Smooth muscle cell (in vitro differentiated cells): ENCODE results near the gene DEFB118. TPM values are rescaled to one million over a fixed set of nuclear protein-coding genes. Genes with fewer than 3 reads are reported as not detected.

Experiments
- DNase-seq: peaks from one replicate; lab custom pipeline; 2025; ENCODE audit not compliant: unreplicated experiment; lab: John Stamatoyannopoulos, UW
- H2AFZ ChIP-seq: fragments of 200-600 bp; sonication (generic); 2 replicates; pipeline ENCODE4 v1.6.0; 2016; ENCODE audit warnings: antibody characterized with exemption, low read depth, mild to moderate bottlenecking
- H3F3A ChIP-seq: fragments of 200-600 bp; sonication (generic); 2 replicates; pipeline ENCODE4 v1.6.0; 2017; ENCODE audit warnings: antibody characterized with exemption, low read depth
- H3K27ac ChIP-seq: fragments of 200-600 bp; sonication (generic); 2 replicates; pipeline ENCODE4 v1.5.1; 2016; ENCODE audit warnings: low read depth, mild to moderate bottlenecking
- H3K27me3 ChIP-seq: fragments of 200-600 bp; sonication (generic); 2 replicates; pipeline ENCODE4 v1.6.1; 2016; ENCODE audit warnings: low read depth, mild to moderate bottlenecking
- H3K36me3 ChIP-seq: fragments of 200-600 bp; sonication (generic); 2 replicates; pipeline ENCODE4 v1.5.1; 2016; ENCODE audit warnings: low read depth
- H3K4me1 ChIP-seq: fragments of 200-600 bp; sonication (generic); 2 replicates; pipeline ENCODE4 v1.5.1; 2016; ENCODE audit warnings: low read depth
- H3K4me2 ChIP-seq: fragments of 200-600 bp; sonication (generic); 2 replicates; pipeline ENCODE4 v1.6.0; 2016; ENCODE audit warnings: mild to moderate bottlenecking
- H3K4me3 ChIP-seq: fragments of 200-600 bp; sonication (generic); 2 replicates; pipeline ENCODE4 v1.5.1; 2016; ENCODE audit warnings: mild to moderate bottlenecking
- H3K79me2 ChIP-seq: fragments of 200-600 bp; sonication (generic); 2 replicates; pipeline ENCODE4 v1.6.0; 2016; ENCODE audit warnings: low read depth, mild to moderate bottlenecking
- H3K9ac ChIP-seq: fragments of 200-600 bp; sonication (generic); 2 replicates; pipeline ENCODE4 v1.6.0; 2016; ENCODE audit warnings: low read depth
- H3K9me3 ChIP-seq: fragments of 200-600 bp; sonication (generic); replicated peaks from 2 replicates; pipeline ENCODE4 v1.5.1; 2016; ENCODE audit warnings: low read depth
- H4K20me1 ChIP-seq: fragments of 200-600 bp; sonication (generic); 2 replicates; pipeline ENCODE4 v1.6.0; 2016; ENCODE audit warnings: low read depth
- CTCF ChIP-seq: fragments of 200-600 bp; sonication (generic); IDR thresholded peaks from 2 replicates; pipeline ENCODE4 v1.5.1; 2017; ENCODE audit warnings: borderline replicate concordance, mild to moderate bottlenecking, antibody characterized with exemption; ENCODE audit not compliant: insufficient read depth, poor library complexity, severe bottlenecking
- WGBS: methylation state at CpG from one replicate; pipeline ENCODE4 v1.1.7; 2016; ENCODE audit warnings: low lambda C conversion rate; 5-methylcytosine and 5-hydroxymethylcytosine counted together
- polyA plus RNA-seq: library from polyadenylated mRNA; unstranded; fragments of >200 nt; fragmentation: Nextera tagmentation; extraction: Ambion mirVana; gene quantifications from 2 replicates; pipeline ENCODE4 v1.2.1, GENCODE V29; 2016
- total RNA-seq: library from RNA; depleted of rRNA; stranded (reverse); fragments of >200 nt; gene quantifications from 2 replicates; pipeline ENCODE4 v1.2.3, GENCODE V29; 2014

Gene DEFB118
- total and polyA plus RNA-seq, 2 experiments from 2014 or later: not detected

- Histone ChIP-seq H3K4me2 (no peak within 1 kb of the TSS), H3K4me3 (no peak within 1 kb of the TSS), H2AFZ (no peak within 1 kb of the TSS), H3K27ac (no peak within 1 kb of the TSS), H4K20me1 (no peaks in the 10 kb centered on the region), H3K9ac (no peak within 1 kb of the TSS), H3K79me2 (no peaks in the 10 kb centered on the region), H3K9me3 (peaks cover 11% of the 10 kb centered on the region), H3K36me3 (peaks cover 4% of the 10 kb centered on the region), H3K4me1 (no peaks in the 10 kb centered on the region), H3F3A (no peaks in the 10 kb centered on the region), H3K27me3 (no peaks in the 10 kb centered on the region)
- WGBS: 49% methylated on average over 3 of the region's 3 CpGs
- DNase-seq: no peak
- TF ChIP-seq CTCF: no peak
These were observed 37.7 kb downstream of the DEFB118 start, which contains the start of gene DEFB121 for GRCh38 chr20:31406115-31406514. Gene DEFB121 (minus strand): TSS chr20:31406215. CDS start chr20:31406152, 63 bp downstream.

GRCh38 chr20:31410011-31410410 lies 41.6 kb downstream of the DEFB118 start:
- Histone ChIP-seq H2AFZ (no peak overlapping the region), H3K4me2 (no peak overlapping the region), H3K27ac (no peak overlapping the region), H3K79me2 (no peaks in the 10 kb centered on the region), H3K27me3 (no peaks in the 10 kb centered on the region), H3K9ac (no peak overlapping the region), H4K20me1 (no peaks in the 10 kb centered on the region), H3K36me3 (no peaks in the 10 kb centered on the region), H3F3A (no peaks in the 10 kb centered on the region), H3K9me3 (peaks cover 11% of the 10 kb centered on the region), H3K4me3 (no peak overlapping the region), H3K4me1 (no peaks in the 10 kb centered on the region)
- WGBS: 64% methylated on average over 1 of the region's 1 CpG
- no peak for DNase-seq
- TF ChIP-seq CTCF: no peak

- Histone ChIP-seq H3K9ac (no peak overlapping the region), H3F3A (no peaks in the 10 kb centered on the region), H3K27ac (no peak overlapping the region), H3K79me2 (no peaks in the 10 kb centered on the region), H2AFZ (no peak overlapping the region), H3K9me3 (peaks cover 8% of the 10 kb centered on the region), H3K4me1 (no peaks in the 10 kb centered on the region), H3K27me3 (no peaks in the 10 kb centered on the region), H3K4me2 (no peak overlapping the region), H4K20me1 (no peaks in the 10 kb centered on the region), H3K36me3 (no peaks in the 10 kb centered on the region), H3K4me3 (no peak overlapping the region)
- TF ChIP-seq CTCF: no peak
- WGBS: 67% methylated on average over 6 of the region's 6 CpGs
- DNase-seq: no peak
These were observed 46.0 kb downstream of the DEFB118 start for GRCh38 chr20:31414381-31414780.

- no peaks in the 10 kb centered on the region for H3F3A ChIP-seq
- H4K20me1 ChIP-seq: no peaks in the 10 kb centered on the region
- H3K9ac ChIP-seq: no peak overlapping the region
- H3K4me2 ChIP-seq: no peak overlapping the region
- no peaks in the 10 kb centered on the region for H3K27me3 ChIP-seq
- no peak overlapping the region for H2AFZ ChIP-seq
- 97% methylated on average over 2 of the region's 2 CpGs for WGBS
- H3K4me1 ChIP-seq: no peaks in the 10 kb centered on the region
- no peak overlapping the region for H3K4me3 ChIP-seq
- H3K36me3 ChIP-seq: no peaks in the 10 kb centered on the region
- no peak for DNase-seq
- TF ChIP-seq CTCF: no peak
- H3K79me2 ChIP-seq: no peaks in the 10 kb centered on the region
- peaks cover 8% of the 10 kb centered on the region for H3K9me3 ChIP-seq
- H3K27ac ChIP-seq: no peak overlapping the region
These were observed 47.3 kb downstream of the DEFB118 start for GRCh38 chr20:31415653-31416052.
